Myocyte (in vitro differentiated cells): ENCODE results near the gene C2CD3. TPM values are rescaled to one million over a fixed set of nuclear protein-coding genes. Genes with fewer than 3 reads are reported as not detected.
A peak's percentile ranks its signal among the peaks of the same experiment; 100 is the strongest.
"Not testable (repeated sequence)": the region's sequence is repeated elsewhere in the genome, so short reads cannot be mapped to it uniquely, and the experiment has no call there.

Experiments used
- DNase-seq: peaks from one replicate; pipeline ENCODE4 v3.0.0-alpha.2; 2012; ENCODE audit warnings: low read depth
- total RNA-seq: library from RNA; depleted of rRNA; stranded (reverse); fragments of >200 nt; gene quantifications from 2 replicates; pipeline ENCODE4 v1.2.3, GENCODE V29; 2014

C2CD3 gene
- total RNA-seq, 1 donor from 2014 or later, result 55.6 TPM

- no peak for DNase-seq
Observed at GRCh38 chr11:74168838-74169237, 2.0 kb downstream of the C2CD3 start.

GRCh38 chr11:74162681-74163467 is 7.9 kb downstream of the C2CD3 start:
- peak; percentile 90 for DNase-seq

- no peak for DNase-seq
Observed at GRCh38 chr11:74159642-74160041, 11.2 kb downstream of the C2CD3 start.

- no peak for DNase-seq
Observed at GRCh38 chr11:74157169-74157568, 13.6 kb downstream of the C2CD3 start.

- peak; percentile 59 for DNase-seq
Observed at GRCh38 chr11:74154620-74155281, 16.1 kb downstream of the C2CD3 start.

GRCh38 chr11:74153224-74153623 is 17.6 kb downstream of the C2CD3 start:
- no peak for DNase-seq

GRCh38 chr11:74147199-74147929 is 23.4 kb downstream of the C2CD3 start:
- DNase-seq, result peak; percentile 92

GRCh38 chr11:74144592-74144991 is 26.2 kb downstream of the C2CD3 start:
- DNase-seq, result no peak

GRCh38 chr11:74142624-74143023 is 28.2 kb downstream of the C2CD3 start:
- peak; percentile 54 for DNase-seq

- DNase-seq, result no peak
Observed at GRCh38 chr11:74141908-74142307, 28.9 kb downstream of the C2CD3 start.

- peak; percentile 50 for DNase-seq
Observed at GRCh38 chr11:74141241-74141695, 29.5 kb downstream of the C2CD3 start.

- not testable (repeated sequence) for DNase-seq
Observed at GRCh38 chr11:74139919-74140431, 30.8 kb downstream of the C2CD3 start.

GRCh38 chr11:74139151-74139918 is 31.5 kb downstream of the C2CD3 start:
- peak; percentile 35 for DNase-seq

GRCh38 chr11:74138572-74138971 is 32.2 kb downstream of the C2CD3 start:
- DNase-seq, result peak; percentile 97

- DNase-seq, result peak; percentile 76
Observed at GRCh38 chr11:74138021-74138420, 32.8 kb downstream of the C2CD3 start.

GRCh38 chr11:74135127-74135840 is 35.5 kb downstream of the C2CD3 start:
- DNase-seq, result no peak

- no peak for DNase-seq
Observed at GRCh38 chr11:74134661-74135060, 36.1 kb downstream of the C2CD3 start.

- DNase-seq, result no peak
Observed at GRCh38 chr11:74133436-74133835, 37.4 kb downstream of the C2CD3 start.

- no peak for DNase-seq
Observed at GRCh38 chr11:74132833-74133232, 38.0 kb downstream of the C2CD3 start.

- not testable (repeated sequence) for DNase-seq
Observed at GRCh38 chr11:74129121-74129520, 41.7 kb downstream of the C2CD3 start.
